Measurements from ENCODE around the gene LEPR. TPM values are rescaled to one million over a fixed set of nuclear protein-coding genes. Genes with fewer than 3 reads are reported as not detected.

LEPR gene
- total and polyA plus RNA-seq, 2 donors from 2014 or later = 3.1 to 13.8 TPM

DNA sequence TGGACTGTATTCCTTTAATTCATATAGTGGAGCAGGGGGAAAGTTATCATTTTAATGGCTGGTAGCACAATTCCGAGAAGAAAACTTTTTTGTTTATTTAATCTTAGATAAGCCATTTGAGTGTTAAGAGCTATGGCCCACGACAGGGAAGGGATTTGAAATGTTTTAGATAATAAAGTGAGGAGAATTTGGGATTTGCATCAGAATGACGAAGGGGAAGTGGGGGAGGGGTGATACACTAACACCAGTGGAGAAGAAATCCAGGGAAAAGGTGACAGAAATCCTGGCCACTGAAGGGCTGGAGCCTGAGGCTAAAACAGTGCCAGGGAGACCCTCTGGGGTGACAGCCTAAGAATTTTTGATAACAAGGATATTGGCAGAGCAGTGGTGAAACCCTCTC lies 21.0 kb downstream of the LEPR start:
- no peak for FAIRE-seq
- intact Hi-C loops (cut with DNase I) = no loop called here
- TF ChIP-seq, protein P1, sequence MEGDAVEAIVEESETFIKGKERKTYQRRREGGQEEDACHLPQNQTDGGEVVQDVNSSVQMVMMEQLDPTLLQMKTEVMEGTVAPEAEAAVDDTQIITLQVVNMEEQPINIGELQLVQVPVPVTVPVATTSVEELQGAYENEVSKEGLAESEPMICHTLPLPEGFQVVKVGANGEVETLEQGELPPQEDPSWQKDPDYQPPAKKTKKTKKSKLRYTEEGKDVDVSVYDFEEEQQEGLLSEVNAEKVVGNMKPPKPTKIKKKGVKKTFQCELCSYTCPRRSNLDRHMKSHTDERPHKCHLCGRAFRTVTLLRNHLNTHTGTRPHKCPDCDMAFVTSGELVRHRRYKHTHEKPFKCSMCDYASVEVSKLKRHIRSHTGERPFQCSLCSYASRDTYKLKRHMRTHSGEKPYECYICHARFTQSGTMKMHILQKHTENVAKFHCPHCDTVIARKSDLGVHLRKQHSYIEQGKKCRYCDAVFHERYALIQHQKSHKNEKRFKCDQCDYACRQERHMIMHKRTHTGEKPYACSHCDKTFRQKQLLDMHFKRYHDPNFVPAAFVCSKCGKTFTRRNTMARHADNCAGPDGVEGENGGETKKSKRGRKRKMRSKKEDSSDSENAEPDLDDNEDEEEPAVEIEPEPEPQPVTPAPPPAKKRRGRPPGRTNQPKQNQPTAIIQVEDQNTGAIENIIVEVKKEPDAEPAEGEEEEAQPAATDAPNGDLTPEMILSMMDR (IDR thresholded peaks at IDR 0.05; ENCODE audit: borderline replicate concordance, extremely low read depth, insufficient read depth) = no peak

DNA sequence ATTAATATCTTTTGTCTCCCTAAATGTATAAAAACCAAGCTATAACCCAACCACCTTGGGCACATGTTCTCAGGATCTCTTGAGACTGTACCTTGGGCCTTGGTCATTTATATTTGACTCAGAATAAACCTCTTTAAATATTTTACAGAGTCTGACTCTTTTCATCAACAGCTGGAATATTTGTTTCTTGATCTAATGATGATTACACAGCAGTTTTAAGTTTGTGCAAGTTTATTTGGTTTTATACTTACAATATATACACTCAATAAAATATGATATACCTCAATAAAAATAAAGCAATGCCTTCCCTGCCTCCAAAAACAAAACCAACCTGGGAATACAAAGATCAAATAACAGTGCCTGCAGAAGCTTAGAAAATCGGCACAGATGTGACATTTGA lies 22.0 kb downstream of the LEPR start:
- TF ChIP-seq, protein P1 (IDR thresholded peaks at IDR 0.05; ENCODE audit: borderline replicate concordance, extremely low read depth, insufficient read depth) = no peak

More for the DNA sequence above, 21.0 kb downstream of the LEPR start:
- peaks cover 0 to 2% (median 0%) of the 10 kb centered on the region in 3 donors for H3K4me1 ChIP-seq (ENCODE audit: control insufficient read depth in 2 of 3, insufficient read depth in 2 of 3, low read depth in 1 of 3, low read length in 3 of 3)
- no peak overlapping the region for H3K27ac ChIP-seq (ENCODE audit: low read depth in 2 of 2, low read length in 2 of 2)
- H3K36me3 ChIP-seq (ENCODE audit: control insufficient read depth in 2 of 3, insufficient read depth in 3 of 3, low read length in 3 of 3) = no peaks in the 10 kb centered on the region
- no peak overlapping the region for H3K9ac ChIP-seq (ENCODE audit: low read length in 3 of 3)
- H3K4me3 ChIP-seq (ENCODE audit: low read length in 3 of 3) = no peak overlapping the region
- H3K27me3 ChIP-seq (ENCODE audit: control insufficient read depth, insufficient read depth, low read length) = no peaks in the 10 kb centered on the region
- no peak for DNase-seq
- H3K9me3 ChIP-seq (ENCODE audit: control insufficient read depth in 2 of 3, insufficient read depth in 1 of 3, low read length in 3 of 3) = no peaks in the 10 kb centered on the region

DNA sequence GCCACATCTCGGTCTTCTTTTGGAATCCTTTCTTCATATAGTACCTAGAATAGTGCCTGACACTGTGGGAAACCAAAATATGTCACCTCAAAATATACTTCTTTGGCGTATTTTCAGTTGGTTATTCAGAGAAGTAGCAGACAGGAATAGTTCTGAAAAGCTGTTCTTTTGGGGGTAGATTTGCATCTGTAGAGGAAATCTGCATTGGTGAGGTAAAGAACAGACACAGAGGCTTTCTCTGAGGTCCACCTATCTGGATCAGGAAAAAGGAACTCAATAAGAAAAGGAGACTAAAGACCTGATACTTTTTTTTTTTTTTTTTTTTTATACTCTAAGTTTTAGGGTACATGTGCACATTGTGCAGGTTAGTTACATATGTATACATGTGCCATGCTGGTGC lies 23.2 kb downstream of the LEPR start:
- intact Hi-C loops (cut with DNase I) = no loop called here
- Histone ChIP-seq H3K9me3 (ENCODE audit: control insufficient read depth in 2 of 3, insufficient read depth in 1 of 3, low read length in 3 of 3) (no peaks in the 10 kb centered on the region), H3K27ac (ENCODE audit: low read depth in 2 of 2, low read length in 2 of 2) (no peak overlapping the region), H3K4me1 (ENCODE audit: control insufficient read depth in 2 of 3, insufficient read depth in 2 of 3, low read depth in 1 of 3, low read length in 3 of 3) (peaks cover 0 to 2% (median 0%) of the 10 kb centered on the region in 3 donors), H3K27me3 (ENCODE audit: control insufficient read depth, insufficient read depth, low read length) (no peaks in the 10 kb centered on the region), H3K4me3 (ENCODE audit: low read length in 3 of 3) (no peak overlapping the region), H3K9ac (ENCODE audit: low read length in 3 of 3) (no peak overlapping the region), H3K36me3 (ENCODE audit: control insufficient read depth in 2 of 3, insufficient read depth in 3 of 3, low read length in 3 of 3) (no peaks in the 10 kb centered on the region)
- TF ChIP-seq, protein P1 (IDR thresholded peaks at IDR 0.05; ENCODE audit: borderline replicate concordance, extremely low read depth, insufficient read depth) = no peak
- no peak for DNase-seq
- no peak for FAIRE-seq

More for the DNA sequence above, 22.0 kb downstream of the LEPR start:
- no peaks in the 10 kb centered on the region for H3K36me3 ChIP-seq (ENCODE audit: control insufficient read depth in 2 of 3, insufficient read depth in 3 of 3, low read length in 3 of 3)
- FAIRE-seq (no peak), DNase-seq (no peak)
- no peaks in the 10 kb centered on the region for H3K27me3 ChIP-seq (ENCODE audit: control insufficient read depth, insufficient read depth, low read length)
- no peaks in the 10 kb centered on the region for H3K9me3 ChIP-seq (ENCODE audit: control insufficient read depth in 2 of 3, insufficient read depth in 1 of 3, low read length in 3 of 3)
- peaks cover 0 to 2% (median 0%) of the 10 kb centered on the region in 3 donors for H3K4me1 ChIP-seq (ENCODE audit: control insufficient read depth in 2 of 3, insufficient read depth in 2 of 3, low read depth in 1 of 3, low read length in 3 of 3)
- H3K9ac ChIP-seq (ENCODE audit: low read length in 3 of 3) = no peak overlapping the region
- intact Hi-C loops (cut with DNase I) = no loop called here
- no peak overlapping the region for H3K27ac ChIP-seq (ENCODE audit: low read depth in 2 of 2, low read length in 2 of 2)
- H3K4me3 ChIP-seq (ENCODE audit: low read length in 3 of 3) = no peak overlapping the region

DNA sequence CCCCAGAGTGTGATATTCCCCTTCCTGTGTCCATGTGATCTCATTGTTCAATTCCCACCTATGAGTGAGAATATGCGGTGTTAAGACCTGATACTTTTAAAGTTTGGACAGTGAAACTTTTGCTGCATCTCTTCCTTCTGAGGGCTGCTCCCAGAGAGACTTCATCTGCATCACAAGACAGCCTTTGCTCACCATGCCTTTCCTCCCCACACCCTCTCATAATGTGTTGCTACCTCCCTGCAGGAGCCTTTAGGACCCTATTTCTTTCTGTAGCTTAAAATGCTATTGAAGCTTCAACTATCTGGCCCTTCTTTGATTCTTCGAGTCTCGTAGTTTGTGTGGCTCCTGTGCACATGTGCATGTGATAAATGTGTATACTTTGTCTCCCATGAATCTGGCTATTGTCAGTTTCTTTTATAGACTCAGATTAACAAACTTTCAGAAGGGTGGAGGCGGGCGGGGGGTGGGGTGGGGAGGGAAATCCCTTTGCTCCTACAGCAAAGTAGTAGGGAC lies 23.7 kb downstream of the LEPR start:
- no peak for DNase-seq
- H3K9me3 ChIP-seq (ENCODE audit: control insufficient read depth in 2 of 3, insufficient read depth in 1 of 3, low read length in 3 of 3) = no peaks in the 10 kb centered on the region
- no peak overlapping the region for H3K27ac ChIP-seq (ENCODE audit: low read depth in 2 of 2, low read length in 2 of 2)
- FAIRE-seq = no peak
- no peak overlapping the region for H3K4me3 ChIP-seq (ENCODE audit: low read length in 3 of 3)
- H3K9ac ChIP-seq (ENCODE audit: low read length in 3 of 3) = no peak overlapping the region
- no peaks in the 10 kb centered on the region for H3K27me3 ChIP-seq (ENCODE audit: control insufficient read depth, insufficient read depth, low read length)
- no peaks in the 10 kb centered on the region for H3K36me3 ChIP-seq (ENCODE audit: control insufficient read depth in 2 of 3, insufficient read depth in 3 of 3, low read length in 3 of 3)
- TF ChIP-seq, protein P1 (IDR thresholded peaks at IDR 0.05; ENCODE audit: borderline replicate concordance, extremely low read depth, insufficient read depth) = no peak
- H3K4me1 ChIP-seq (ENCODE audit: control insufficient read depth in 2 of 3, insufficient read depth in 2 of 3, low read depth in 1 of 3, low read length in 3 of 3) = peaks cover 0 to 2% (median 0%) of the 10 kb centered on the region in 3 donors
- intact Hi-C loops (cut with DNase I) = no loop called here
